NOMO-1 (cell line): Measurements from ENCODE around the gene LYL1.

Experiments used
- DNase-seq, 2 experiments: peaks; one replicate each; lab custom pipeline; 2025; ENCODE audit not compliant: unreplicated experiment in 2 of 2; lab: John Stamatoyannopoulos, UW

The LYL1 gene

GRCh38 chr19:13078897-13079541 lies 23.6 kb downstream of the LYL1 start:
- no peak for DNase-seq

- no peak for DNase-seq
Measured at GRCh38 chr19:13078381-13078780, 24.3 kb downstream of the LYL1 start.

- no peak for DNase-seq
Measured at GRCh38 chr19:13077240-13077639, 25.4 kb downstream of the LYL1 start.

GRCh38 chr19:13076787-13077186 lies 25.9 kb downstream of the LYL1 start:
- no peak for DNase-seq

- no peak for DNase-seq
Measured at GRCh38 chr19:13076320-13076719, 26.3 kb downstream of the LYL1 start.

- DNase-seq, result no peak
Measured at GRCh38 chr19:13074378-13074777, 28.3 kb downstream of the LYL1 start.

- no peak for DNase-seq
Measured at GRCh38 chr19:13073263-13073662, 29.4 kb downstream of the LYL1 start.

- no peak for DNase-seq
Measured at GRCh38 chr19:13072188-13072908, 30.3 kb downstream of the LYL1 start.

- no peak for DNase-seq
Measured at GRCh38 chr19:13071444-13072187, 31.0 kb downstream of the LYL1 start.

GRCh38 chr19:13070425-13071140 lies 32.1 kb downstream of the LYL1 start:
- no peak for DNase-seq

- no peak for DNase-seq
Measured at GRCh38 chr19:13069415-13070359, 33.0 kb downstream of the LYL1 start.

- no peak for DNase-seq
Measured at GRCh38 chr19:13068085-13068846, 34.4 kb downstream of the LYL1 start.

- no peak for DNase-seq
Measured at GRCh38 chr19:13066933-13067807, 35.5 kb downstream of the LYL1 start.

GRCh38 chr19:13066226-13066625 lies 36.4 kb downstream of the LYL1 start:
- DNase-seq, result no peak

- DNase-seq, result no peak
Measured at GRCh38 chr19:13064092-13064489, 38.6 kb downstream of the LYL1 start.

GRCh38 chr19:13063461-13064091 lies 39.1 kb downstream of the LYL1 start:
- no peak for DNase-seq

GRCh38 chr19:13062317-13062716 lies 40.3 kb downstream of the LYL1 start:
- DNase-seq, result no peak
